H1 (cell line): ENCODE measurements around the gene SYNDIG1.

ENCODE experiments used
- EZH2 ChIP-seq: fragments of 200-600 bp; sonication (generic); IDR thresholded peaks from 2 replicates; pipeline ENCODE4 v1.7.1; 2012; ENCODE audit warnings: low read depth, mild to moderate bottlenecking, moderate library complexity, low read length, inconsistent platforms; ENCODE audit not compliant: severe bottlenecking
- POLR2A ChIP-seq, 2 experiments: IDR thresholded peaks; 1 replicate in 1 of 2; 2 replicates in 1 of 2; pipeline ENCODE4 v1.6.1; 2011; ENCODE audit warnings: low read depth in 2 of 2, low read length in 2 of 2, mild to moderate bottlenecking in 2 of 2; ENCODE audit errors: control extremely low read depth in 1 of 2

DNA sequence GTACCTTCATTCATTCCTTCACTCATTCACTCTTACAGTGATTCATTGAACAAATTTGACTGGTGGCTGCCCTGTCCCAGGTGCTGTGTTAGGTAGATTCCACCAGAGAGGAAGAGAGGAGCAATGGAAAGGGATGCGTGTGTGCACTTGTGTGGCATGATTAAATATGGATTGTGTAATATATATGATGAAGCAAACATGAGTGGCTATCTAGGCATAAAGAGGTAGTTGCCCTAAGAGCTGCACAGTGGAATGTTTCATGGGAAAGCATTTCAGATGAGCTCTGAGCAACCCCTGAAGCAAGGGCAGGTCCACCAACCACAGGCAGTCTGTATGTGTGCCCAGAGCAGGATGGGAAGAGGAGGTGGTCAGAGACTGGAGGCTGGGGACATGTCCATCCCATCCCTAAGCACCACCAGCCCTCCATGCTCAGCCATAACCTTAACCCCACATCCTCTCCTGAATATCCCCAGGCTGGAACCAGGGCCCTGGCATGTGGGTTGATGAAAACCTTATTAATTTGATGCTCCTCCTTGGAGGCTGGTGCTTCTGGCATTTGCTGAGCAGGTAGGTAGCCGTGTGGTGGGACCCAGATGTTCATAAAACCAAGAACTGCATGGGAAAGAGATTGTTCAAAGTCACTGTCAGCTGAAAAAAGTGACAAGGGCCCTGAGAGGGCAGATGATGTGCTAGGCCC is 226.2 kb downstream of the SYNDIG1 start:
- TF ChIP-seq POLR2A (IDR thresholded peaks at IDR 0.05; ENCODE audit: control extremely low read depth in 1 of 2, low read depth in 2 of 2, low read length in 2 of 2) (no peak), EZH2 (no peak)
